GM18517 (cell line): ENCODE measurements around the gene RUNX3.
A peak's percentile ranks its signal among the peaks of the same experiment; 100 is the strongest.
"Not testable (repeated sequence)": the region's sequence is repeated elsewhere in the genome, so short reads cannot be mapped to it uniquely, and the experiment has no call there.

Source experiments
- ATAC-seq: cut with Tn5 transposase; IDR thresholded peaks from one replicate; pipeline ENCODE4 v1.9.1; 2021; ENCODE audit warnings: mild to moderate bottlenecking, moderate library complexity; ENCODE audit not compliant: unreplicated experiment

The RUNX3 gene

DNA sequence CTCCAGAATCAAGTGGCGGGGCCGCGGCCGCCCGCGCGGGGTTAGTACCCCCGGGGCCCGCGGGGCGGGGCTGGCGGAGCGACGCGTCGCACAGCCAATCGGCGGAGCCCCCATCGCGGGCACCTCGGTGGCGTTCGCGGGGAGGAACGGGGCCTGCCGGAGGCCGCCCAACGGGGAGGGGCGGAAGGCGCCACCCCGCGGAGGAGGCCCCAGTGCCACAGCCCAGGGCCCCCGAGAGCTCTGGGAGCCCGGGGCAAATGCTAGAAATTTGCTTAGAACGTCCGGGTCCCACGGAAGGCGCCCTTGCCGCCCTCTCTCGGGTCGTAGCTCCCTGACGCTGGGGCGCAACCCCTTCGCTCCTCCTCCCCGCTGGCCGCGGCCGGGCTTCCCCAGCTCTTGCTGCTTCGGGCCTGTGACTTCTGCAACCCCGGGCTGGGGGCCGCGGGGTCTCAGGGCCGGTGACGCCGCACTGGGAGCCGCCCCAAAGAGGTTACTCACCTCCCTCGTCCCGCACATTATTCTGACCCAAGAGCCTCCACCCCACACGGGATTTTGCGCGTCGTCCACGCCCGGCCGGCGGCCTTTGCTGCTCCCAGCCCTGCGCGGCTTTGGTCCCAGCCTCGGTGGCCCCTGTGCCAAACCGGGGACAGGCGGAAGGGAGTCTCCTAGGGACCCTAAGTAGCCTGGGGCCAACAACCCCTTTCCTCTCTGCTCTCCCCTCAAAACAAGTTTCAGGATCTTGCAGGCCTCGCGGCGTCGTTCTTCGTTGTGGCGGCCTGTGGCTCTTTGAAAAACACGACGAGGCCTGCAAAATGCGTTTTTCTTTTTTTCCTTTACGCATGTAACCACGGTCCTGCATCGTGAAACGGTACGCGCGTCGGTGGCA lies at the start of gene RUNX3:
TSS of gene RUNX3 (minus strand) at position 17 of the 886 bp plus-strand sequence. CDS start 408 bp downstream, outside the sequence.
- ATAC-seq, result peak; percentile 67

DNA sequence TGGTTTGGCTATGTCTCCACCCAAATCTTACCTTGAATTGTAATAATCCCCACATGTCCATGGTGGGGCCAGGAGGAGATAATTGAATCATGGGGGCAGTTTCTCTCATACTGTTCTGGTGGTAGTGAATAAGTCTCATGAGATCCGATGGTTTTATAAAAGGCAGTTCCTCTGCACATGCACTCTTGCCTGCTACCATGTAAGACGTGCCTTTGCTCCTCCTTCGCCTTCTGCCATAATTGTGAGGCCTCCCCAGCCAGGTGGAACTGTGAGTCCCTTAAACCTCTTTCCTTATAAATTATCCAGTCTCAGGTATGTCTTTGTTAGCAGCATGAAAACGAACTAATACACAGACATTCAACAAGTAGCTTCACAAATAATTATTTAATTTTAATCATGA lies 49.2 kb upstream of the RUNX3 start:
- not testable (repeated sequence) for ATAC-seq

DNA sequence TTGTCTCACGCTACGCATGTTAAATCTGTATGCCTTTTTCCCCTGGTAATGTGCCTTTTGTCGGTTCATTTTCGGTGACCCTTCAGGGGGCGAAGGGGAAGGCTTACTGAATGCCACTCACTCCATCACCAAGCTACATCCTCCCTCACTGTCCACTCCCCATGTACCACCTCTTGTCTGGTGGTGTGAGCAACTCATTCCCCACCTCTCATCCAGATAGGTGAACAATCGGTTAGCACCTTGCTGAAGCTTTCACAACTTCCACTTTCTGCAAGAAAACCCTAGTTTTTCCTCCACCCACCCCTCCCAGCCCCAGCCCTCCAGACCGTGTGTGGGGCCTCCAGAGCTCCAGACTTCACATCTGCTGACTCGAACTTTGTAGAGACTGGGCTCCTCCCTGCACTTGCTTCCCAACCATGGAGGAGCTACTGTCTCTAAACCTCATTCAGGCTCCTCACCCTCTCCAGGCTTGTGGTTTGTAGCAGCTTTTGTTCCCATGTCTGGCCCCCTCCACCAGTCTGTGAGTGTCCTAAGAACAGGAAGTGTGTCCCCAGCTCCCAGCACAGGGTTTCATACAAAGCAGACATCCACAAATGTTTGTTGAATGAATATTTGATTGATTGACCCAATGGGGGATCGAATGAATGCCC lies 48.4 kb upstream of the RUNX3 start:
- no peak for ATAC-seq

DNA sequence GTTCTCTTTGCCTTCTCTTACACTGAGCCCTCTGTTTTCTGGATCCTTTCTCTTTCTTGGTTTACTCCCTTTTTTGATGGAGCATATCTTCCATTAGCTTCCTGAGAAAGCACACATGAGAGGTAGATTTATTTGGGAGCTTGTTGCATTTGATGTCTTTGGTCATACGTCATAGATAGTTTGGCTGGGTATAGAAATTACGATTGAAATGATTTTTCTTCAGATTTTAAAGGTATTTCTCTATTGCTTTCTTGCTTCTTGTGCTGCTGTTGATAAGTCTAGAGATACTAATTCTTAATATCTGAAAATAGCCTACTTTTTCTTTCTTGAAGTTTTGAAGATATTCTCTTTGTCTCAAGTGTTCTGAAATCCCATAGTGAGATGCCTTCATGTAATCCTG lies 45.3 kb upstream of the RUNX3 start:
- no peak for ATAC-seq

DNA sequence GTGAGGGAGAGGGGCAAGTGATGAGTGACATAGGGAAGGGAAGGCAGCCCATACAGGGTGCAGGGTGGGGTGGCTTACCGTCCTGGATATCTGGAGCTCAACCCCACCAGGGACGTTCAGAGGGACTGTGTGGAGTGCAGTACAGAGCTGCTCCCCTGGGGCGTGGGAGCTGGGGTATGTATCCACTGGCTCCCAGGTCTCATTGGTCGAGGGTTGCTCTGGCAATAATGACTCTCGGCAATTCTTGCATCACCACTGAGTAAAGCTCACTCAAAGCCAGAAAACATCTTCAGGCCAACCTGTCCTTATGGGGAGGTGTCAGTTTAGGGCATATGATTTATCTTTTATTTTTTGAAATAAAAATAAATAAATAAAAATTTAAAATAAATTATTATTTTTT lies 43.2 kb upstream of the RUNX3 start:
- ATAC-seq, result no peak

DNA sequence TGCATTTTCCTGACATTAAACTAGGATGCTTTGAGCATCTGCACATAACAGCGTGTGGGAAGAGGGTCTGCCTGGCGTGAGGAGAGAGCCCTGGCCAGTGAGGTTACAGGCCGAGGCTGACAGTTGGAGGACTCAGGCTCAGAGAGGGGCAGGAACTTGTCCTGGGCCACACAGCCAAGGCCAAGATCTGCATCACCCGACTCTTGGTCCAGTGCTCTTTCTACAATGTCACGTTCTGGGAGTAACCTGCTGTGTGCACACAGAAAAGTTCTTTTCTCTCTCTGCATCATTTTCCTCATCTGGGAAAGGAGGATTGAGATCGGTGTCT lies 42.8 kb upstream of the RUNX3 start:
- no peak for ATAC-seq

DNA sequence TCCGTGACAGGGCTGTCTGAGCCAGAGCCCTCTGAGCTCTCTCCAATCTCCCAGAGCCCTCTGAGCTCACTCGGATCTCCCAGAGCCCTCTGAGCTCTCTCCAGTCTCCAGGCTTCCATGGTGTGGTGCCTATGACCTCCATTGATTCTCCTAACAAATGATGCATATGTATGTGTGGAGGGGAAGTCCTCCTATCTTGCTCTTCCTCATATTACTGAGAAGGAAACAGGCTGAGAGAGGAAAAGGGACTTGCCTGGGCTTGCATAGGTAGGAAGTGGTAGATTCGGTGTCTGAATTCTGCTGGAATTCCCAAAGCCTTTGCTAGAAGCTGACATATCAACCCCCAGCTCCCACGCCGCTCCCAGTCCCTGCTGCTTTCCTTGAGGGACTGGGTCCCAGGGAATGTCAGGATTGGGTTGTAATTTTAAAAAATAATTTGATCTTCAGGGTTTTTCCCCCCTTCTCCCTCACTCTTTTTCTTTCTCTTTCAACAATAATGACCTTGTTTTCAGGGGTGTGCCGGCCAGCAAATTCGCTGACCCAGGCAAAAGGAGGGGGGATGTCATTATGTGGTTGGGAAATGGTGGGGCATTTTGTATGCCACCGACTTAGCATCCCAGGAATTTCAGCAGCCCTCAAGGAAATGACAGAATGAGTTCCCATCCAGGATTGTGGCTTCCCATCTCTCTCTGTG lies 42.3 kb upstream of the RUNX3 start:
- ATAC-seq, result no peak

DNA sequence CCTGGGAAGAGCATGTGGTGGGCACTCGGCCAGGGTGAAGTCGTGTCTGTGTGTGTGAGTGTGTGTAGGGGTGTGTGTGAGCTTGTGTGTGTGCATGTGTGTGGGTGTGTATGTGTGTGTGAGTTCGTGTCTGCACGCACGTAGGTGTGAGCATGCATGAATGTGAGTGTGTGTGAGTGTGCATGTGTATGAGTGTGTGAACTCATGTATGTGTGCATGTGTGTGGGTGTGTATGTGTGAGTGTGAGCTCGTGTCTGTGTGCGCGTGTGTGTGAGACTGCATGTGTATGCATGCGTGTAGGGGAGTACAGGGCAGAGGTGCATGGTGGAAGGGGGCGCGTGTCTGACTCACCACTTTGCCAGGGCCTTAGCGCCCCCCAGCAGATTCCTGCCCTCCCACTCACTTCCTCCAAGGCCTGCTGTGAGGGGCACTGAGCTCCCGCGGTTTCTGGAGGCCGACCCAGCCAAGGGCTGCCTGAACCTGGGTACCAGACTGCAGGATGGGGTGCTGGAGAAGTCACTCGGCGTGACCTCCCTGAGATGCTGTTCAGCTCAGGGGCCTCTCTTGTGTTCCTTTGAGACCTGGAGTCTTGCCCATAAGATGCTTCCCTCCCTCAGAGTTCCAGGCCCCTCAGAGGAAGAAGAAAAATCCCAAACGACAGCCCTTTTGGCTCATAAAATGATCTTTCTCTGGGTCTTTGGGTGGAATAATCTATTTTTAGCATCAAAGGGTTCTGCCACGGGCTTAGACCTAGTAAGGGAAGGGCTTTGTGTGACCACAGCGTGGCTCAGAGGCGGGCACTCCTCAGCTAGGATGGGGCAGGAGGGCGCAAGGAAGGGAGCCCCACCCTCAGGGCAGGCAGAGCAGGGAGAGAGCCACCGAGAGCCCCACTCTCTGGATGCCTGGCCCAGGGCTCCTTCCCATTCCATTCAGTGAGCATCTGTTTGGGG lies 41.1 kb upstream of the RUNX3 start:
- ATAC-seq, result no peak

DNA sequence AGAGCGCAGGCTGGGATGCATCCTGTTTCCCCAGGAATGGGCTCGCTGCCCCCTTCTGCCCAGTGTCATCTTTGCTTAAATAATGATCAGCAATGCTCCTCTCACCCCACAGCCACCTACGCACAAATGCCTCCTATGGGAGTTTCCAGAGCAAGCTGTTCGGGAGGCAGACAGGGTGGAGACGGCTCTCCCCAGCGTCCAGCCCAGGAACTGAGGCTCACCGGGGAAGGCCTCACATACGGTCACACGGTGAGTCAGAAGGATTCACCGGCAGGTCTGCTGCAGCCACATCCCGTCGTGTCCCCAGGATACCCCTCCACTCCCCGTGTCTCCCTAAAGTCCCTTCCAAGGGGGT lies 40.3 kb upstream of the RUNX3 start:
- no peak for ATAC-seq

DNA sequence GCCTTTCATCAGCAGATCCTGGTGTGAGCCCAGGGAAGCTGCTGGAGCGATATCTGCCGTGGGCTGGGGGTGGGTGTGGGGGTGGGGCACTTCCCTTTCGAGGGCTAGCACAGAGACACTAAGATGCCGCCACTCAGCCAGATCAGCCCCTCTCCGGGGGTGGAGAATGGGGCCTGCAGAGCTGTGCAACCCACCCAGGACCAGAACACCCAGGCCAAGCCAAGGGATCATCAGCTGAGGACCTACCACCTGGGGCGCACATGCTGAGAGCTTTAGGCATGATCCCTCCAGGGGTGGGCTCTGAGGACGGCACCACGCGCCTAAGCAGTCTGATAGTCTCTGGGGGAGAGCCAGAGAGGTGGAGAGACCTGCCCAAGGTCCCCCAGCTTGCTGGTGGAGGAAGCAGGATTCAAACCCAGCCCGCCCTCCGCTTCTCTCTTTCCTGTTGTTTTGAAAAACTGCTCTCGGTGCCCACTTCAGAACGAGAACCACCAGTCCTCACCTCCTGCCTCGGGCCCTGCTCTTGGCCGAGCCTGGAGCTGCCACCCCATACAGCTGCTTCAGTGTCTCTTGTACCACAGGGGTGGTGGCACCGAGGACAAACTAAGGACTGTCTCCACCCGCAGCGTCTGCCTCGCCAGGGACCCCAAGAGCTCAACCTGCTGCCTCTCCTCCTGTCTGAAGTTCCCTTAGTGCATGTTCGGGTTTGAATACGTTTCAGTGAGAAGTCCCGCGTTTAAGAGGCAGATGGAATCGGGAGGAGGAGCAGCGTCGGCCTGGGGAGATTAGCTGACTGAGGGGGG lies 39.7 kb upstream of the RUNX3 start:
- no peak for ATAC-seq

DNA sequence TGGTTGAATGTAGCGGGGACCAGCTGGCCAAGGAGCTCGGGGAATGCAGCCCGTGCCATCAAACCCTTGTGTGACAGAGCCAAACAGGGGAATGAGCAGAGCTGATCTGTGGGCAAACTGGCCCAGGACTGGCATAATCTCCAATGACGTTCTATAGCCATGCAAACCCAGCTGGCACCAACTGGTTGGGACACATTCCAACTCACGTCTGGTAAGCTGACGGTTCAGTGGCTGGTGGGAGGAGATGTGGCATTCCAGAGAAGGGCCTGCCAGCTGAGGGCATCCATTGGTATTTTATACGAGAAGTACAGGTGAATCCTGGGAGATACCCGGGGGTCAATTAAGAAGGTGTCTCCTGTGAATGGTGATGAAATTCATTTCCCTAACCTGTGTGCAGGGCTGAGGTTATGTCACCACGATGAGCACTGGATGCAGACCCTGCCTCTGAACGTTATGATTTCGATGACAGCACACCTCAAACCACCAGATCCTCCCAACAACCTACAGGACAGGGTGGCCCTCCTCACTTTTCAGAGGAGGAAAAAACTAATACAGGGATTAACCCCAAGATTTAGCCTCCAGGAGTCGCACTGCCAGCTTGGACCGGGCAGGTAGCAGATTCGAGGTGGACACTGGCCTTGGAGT lies 39.0 kb upstream of the RUNX3 start:
- no peak for ATAC-seq

DNA sequence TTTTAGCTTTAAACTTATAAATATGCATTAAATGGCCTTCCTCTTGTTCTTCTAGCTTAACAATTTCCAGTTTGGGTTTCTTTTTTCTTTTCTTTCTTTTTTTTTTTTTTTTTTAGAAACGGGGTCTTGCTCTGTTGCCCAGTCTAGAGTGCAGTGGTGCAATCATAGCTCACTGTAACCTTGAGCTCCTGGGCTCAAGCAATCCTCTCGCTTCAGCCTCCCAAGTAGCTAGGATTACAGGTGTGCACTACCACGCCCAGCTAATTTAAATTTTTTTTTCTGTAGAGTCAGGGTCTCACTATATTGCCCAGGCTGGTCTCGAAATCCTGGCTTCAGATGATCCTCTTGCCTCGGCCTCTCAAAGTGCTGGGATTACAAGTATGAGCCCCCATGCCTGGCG lies 37.9 kb upstream of the RUNX3 start:
- ATAC-seq, result no peak

DNA sequence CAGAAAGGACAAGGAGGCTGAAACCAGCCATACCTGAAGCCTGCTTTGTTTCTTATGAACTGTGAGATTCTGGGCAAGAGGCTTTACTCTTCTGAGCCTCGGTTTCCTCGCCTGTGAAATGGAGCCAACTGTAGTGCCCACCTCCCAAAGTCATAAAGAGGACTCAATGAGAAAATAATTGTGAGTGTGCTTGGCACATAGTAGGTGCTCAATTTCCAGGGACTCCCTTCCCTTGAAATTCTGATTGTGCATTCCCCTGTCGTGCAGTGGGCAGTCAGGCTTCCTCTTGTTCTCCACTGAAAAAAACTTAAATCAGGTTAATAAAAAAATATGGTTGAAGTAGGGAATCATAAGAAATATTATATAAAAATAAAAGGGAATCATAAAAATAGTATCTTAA lies 37.5 kb upstream of the RUNX3 start:
- no peak for ATAC-seq

DNA sequence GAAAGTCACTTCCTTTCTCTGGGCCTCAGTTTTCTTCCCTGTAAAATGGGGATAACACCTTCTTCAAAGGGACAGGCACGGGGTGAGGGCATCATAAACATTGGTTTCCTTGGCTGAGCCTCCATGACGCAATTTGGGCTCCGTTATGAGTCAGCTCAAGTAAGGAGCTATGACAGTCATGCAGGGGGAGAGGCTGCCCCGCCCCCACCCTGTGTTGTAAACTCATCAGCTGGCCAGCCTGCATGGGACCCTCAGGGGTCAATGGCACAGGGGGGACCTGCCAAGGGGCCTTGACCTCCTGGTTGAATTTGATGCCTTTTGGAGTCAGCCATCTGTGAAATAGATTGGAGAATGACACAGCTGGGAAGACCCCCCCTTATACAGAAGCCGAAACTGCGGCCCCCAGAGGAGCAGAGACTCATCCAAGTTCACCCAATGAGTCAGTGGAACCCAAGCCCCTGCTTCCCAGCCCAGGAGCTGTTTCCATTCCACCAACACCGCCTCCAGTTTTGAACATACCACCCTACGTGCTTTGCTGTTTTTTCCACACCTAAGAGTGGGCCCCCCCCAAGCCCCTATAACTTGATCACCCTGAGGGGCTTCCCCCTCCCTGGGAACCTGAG lies 36.8 kb upstream of the RUNX3 start:
- ATAC-seq, result no peak

DNA sequence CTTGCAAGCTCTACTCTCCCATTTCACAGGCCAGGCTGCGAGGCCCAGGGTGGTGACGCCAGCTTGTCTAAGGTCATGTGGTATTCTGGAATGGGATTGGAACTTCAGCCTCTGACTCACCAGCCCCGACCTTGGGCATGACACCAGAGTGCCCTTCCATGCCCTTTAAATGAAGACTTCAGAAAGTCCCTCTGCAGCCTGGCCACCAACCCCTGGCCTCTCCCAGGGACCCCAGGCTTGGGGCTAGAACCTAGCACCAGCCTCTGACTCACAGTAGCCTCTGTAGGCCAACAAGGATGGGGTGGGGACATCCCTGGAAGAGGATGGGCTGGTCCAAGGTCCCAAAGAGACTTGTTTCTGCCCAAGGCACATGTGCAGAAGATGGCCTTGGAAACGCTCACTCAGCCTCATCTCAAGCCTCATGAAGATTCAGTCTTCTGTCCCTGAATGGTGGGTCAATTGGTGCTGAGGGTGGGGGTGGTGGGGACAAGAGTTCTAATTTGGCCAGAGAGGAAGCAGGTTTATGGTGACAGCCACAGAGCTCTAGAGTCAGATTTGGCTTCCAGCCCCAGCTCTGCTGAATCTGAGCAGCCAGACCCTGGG lies 36.1 kb upstream of the RUNX3 start:
- ATAC-seq, result no peak

DNA sequence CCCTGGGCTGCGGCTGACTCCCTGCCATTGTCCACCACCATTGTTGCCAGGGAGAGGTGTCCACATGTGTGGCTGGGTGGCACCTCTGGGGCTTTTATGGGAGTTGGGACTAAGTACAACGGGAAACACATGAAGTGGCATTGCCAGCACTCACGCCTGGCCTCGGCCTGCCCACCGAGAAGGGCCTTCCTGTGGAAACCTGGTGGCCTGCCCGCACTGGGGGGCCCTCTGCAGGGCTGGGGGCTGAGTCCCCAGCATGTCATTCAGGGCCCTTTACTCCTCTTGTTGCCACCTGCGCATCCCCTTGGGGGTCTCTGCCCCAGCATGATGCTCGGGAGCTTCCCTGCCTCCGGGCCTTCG lies 35.5 kb upstream of the RUNX3 start:
- ATAC-seq, result no peak

DNA sequence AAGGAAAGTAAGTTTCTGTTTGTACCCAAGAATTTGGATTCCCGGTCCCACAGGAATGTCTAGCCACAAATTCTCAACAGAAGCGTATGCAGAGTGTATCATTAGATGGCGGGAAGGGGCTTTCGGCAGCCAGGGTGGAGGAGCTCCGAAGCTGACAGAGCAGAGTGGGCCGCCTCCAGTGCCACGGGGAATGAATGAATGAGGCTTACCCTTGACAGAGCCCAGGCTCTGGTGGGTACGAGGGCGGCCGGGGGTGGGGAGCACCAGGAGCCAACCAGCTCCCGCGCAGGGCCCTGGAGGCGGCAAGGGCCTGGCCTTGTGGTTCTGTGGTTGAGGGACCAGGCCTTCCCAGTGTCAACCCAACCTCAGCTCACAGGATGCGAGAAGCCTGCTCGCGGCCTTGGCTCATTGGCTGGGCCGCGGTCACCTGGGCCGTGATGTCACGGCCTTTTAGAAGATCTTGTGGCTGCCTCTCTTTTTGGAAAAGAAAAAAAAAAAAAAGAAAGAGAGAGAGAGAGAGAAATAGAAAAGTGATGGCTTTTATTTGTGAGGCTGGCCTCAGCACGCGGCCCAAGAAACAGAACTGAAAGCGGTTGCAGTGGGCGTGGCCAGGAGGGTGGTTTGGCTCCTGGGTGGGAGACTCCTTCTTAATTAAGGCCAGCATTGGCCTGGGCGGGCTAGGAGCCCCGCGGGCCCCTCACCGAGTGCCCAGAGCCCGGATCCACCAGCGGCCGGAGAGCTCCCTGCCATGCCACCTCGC lies 34.9 kb upstream of the RUNX3 start:
- peak; percentile 83 for ATAC-seq
